ENCODE measurements around the gene CASQ2. TPM values are rescaled to one million over a fixed set of nuclear protein-coding genes. Genes with fewer than 3 reads are reported as not detected.

Gene CASQ2
- total RNA-seq, 1 experiment from 2014 or later, result not detected

DNA sequence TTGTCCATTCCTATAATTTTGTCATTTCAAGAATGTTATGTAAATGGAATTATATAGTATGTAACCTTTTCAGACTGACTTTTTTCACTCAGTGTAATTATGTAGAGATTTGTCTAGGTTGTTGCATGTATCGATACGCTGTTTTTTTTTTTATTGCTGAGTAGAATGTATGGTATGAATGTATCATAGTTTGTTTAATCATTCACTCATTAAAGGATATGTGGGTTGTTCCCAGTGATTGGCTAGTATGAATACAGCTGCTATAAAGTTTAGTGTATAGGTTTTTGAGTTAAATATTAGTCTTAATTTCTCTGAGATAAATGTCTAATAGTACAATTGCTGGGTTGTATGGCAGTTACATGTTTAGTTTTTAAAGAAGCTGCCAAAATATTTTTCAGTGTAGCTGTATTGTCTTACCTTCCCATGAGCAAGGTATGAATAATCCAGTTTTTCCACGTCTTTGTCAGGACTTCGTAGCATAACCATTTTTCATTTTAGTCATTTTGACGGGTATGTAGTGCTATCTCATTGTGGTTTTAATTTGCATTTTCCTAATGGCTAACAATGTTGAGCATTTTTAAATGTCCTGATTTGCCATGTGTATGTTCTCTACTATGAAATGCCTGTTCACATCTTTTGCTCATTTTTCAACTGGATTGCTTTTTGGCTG lies 22.4 kb downstream of the CASQ2 start:
- CTCF ChIA-PET, result no interaction called here
- TF ChIP-seq YY1 (IDR thresholded peaks at IDR 0.05; ENCODE audit: extremely low read depth, insufficient replicate concordance, low read depth, low read length), result no peak
- TF ChIP-seq EZH2phosphoT487 (IDR thresholded peaks at IDR 0.05; ENCODE audit: borderline replicate concordance), result no peak
- no peak for TF ChIP-seq CBX3 (IDR thresholded peaks at IDR 0.05; ENCODE audit: low read depth)
- no peak for TF ChIP-seq ELF1 (IDR thresholded peaks at IDR 0.05; ENCODE audit: borderline replicate concordance, low read depth)
- no peak for TF ChIP-seq JUND (IDR thresholded peaks at IDR 0.05)
- no peak for TF ChIP-seq ZFX (IDR thresholded peaks at IDR 0.05)
- TF ChIP-seq, protein P1, sequence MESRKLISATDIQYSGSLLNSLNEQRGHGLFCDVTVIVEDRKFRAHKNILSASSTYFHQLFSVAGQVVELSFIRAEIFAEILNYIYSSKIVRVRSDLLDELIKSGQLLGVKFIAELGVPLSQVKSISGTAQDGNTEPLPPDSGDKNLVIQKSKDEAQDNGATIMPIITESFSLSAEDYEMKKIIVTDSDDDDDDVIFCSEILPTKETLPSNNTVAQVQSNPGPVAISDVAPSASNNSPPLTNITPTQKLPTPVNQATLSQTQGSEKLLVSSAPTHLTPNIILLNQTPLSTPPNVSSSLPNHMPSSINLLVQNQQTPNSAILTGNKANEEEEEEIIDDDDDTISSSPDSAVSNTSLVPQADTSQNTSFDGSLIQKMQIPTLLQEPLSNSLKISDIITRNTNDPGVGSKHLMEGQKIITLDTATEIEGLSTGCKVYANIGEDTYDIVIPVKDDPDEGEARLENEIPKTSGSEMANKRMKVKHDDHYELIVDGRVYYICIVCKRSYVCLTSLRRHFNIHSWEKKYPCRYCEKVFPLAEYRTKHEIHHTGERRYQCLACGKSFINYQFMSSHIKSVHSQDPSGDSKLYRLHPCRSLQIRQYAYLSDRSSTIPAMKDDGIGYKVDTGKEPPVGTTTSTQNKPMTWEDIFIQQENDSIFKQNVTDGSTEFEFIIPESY (IDR thresholded peaks at IDR 0.05; ENCODE audit: extremely low read depth, insufficient replicate concordance, low read length), result no peak
- TF ChIP-seq ZNF274 (IDR thresholded peaks at IDR 0.05; ENCODE audit: low read depth, low read length), result no peak
- TF ChIP-seq TCF7L2 (IDR thresholded peaks at IDR 0.05; ENCODE audit: borderline replicate concordance, extremely low read depth, insufficient read depth, insufficient read length), result no peak
- TF ChIP-seq, protein P2, sequence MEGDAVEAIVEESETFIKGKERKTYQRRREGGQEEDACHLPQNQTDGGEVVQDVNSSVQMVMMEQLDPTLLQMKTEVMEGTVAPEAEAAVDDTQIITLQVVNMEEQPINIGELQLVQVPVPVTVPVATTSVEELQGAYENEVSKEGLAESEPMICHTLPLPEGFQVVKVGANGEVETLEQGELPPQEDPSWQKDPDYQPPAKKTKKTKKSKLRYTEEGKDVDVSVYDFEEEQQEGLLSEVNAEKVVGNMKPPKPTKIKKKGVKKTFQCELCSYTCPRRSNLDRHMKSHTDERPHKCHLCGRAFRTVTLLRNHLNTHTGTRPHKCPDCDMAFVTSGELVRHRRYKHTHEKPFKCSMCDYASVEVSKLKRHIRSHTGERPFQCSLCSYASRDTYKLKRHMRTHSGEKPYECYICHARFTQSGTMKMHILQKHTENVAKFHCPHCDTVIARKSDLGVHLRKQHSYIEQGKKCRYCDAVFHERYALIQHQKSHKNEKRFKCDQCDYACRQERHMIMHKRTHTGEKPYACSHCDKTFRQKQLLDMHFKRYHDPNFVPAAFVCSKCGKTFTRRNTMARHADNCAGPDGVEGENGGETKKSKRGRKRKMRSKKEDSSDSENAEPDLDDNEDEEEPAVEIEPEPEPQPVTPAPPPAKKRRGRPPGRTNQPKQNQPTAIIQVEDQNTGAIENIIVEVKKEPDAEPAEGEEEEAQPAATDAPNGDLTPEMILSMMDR (IDR thresholded peaks at IDR 0.05 in 2 of 3, conservative IDR thresholded peaks at IDR 0.05 in 1 of 3; ENCODE audit: borderline replicate concordance in 1 of 3, insufficient read depth in 1 of 3, low read depth in 2 of 3, low read length in 2 of 3), result no peak
- TF ChIP-seq, protein P3, sequence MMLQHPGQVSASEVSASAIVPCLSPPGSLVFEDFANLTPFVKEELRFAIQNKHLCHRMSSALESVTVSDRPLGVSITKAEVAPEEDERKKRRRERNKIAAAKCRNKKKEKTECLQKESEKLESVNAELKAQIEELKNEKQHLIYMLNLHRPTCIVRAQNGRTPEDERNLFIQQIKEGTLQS (IDR thresholded peaks at IDR 0.05), result no peak
- TF ChIP-seq SP1 (IDR thresholded peaks at IDR 0.05; ENCODE audit: low read depth), result no peak
- no peak for TF ChIP-seq EGR1 (IDR thresholded peaks at IDR 0.05; ENCODE audit: low read depth)
- no peak for TF ChIP-seq SRF (IDR thresholded peaks at IDR 0.05; ENCODE audit: low read depth)
- TF ChIP-seq, protein P4, sequence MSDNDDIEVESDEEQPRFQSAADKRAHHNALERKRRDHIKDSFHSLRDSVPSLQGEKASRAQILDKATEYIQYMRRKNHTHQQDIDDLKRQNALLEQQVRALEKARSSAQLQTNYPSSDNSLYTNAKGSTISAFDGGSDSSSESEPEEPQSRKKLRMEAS (IDR thresholded peaks at IDR 0.05), result no peak
- DNase-seq (ENCODE audit: low read depth, low spot score), result no peak

More for the DNA sequence above, 22.4 kb downstream of the CASQ2 start:
- H3K9me3 ChIP-seq (ENCODE audit: control insufficient read depth in 1 of 2, insufficient read depth in 1 of 2, low read depth in 1 of 2, low read length in 2 of 2), result no peaks in the 10 kb centered on the region
- no peaks in the 10 kb centered on the region for H3K27me3 ChIP-seq (ENCODE audit: insufficient read depth, low read length)
- no peak for ATAC-seq
- no peak overlapping the region for H3K27ac ChIP-seq (ENCODE audit: low read depth, low read length)
- no peak overlapping the region for H3K4me2 ChIP-seq (ENCODE audit: low read length)
- no peaks in the 10 kb centered on the region for H3K79me2 ChIP-seq (ENCODE audit: insufficient read depth, low read length)
- intact Hi-C loops (cut with micrococcal nuclease), result no loop called here
- no TSS peak for BruUV-seq (replicated peaks)
- no peaks in the 10 kb centered on the region for H3K36me3 ChIP-seq (ENCODE audit: control insufficient read depth in 1 of 2, insufficient read depth in 2 of 2, low read length in 2 of 2)
- no peak overlapping the region for H3K9ac ChIP-seq (ENCODE audit: low read length)
- no peak overlapping the region for H3K4me3 ChIP-seq (replicated peaks in 1 of 2; ENCODE audit: low read depth in 1 of 2, low read length in 2 of 2)
- POLR2A ChIA-PET, result no interaction called here
- H3K4me1 ChIP-seq (ENCODE audit: control insufficient read depth in 1 of 2, insufficient read depth in 2 of 2, low read length in 2 of 2), result peaks cover 7 to 9% of the 10 kb centered on the region in 2 experiments; a peak in 2 of 4 replicates
- H3K9me2 ChIP-seq (ENCODE audit: insufficient read depth), result no peaks in the 10 kb centered on the region
- no peaks in the 10 kb centered on the region for H4K20me1 ChIP-seq (ENCODE audit: insufficient read depth)
- RAD21 ChIA-PET (ENCODE audit: low non-redundant PET in 1 of 2, low total read pairs in 2 of 2, uncharacterized antibody in 2 of 2, unreplicated experiment in 2 of 2), result no interaction called here
- H2AFZ ChIP-seq (ENCODE audit: low read depth, low read length, poor library complexity, severe bottlenecking), result no peak overlapping the region
